Cardiac muscle cell (in vitro differentiated cells and primary cell): Measurements from ENCODE around the gene CHRNA1. TPM values are rescaled to one million over a fixed set of nuclear protein-coding genes. Genes with fewer than 3 reads are reported as not detected.

Source experiments
- DNase-seq, 2 donors: peaks; one replicate each; pipeline versions ENCODE4 v3.0.0 to v3.0.0-alpha.2; 2010 to 2017; ENCODE audit warnings: low read depth in 1 of 2, low spot score in 1 of 2
- H3K27ac ChIP-seq: fragments of 200-600 bp; sonication (generic); 2 replicates; pipeline ENCODE4 v1.5.1; 2016
- H3K27me3 ChIP-seq: fragments of 200-600 bp; sonication (generic); 2 replicates; pipeline ENCODE4 v1.6.0; 2016; ENCODE audit warnings: control low read depth
- H3K36me3 ChIP-seq: fragments of 200-600 bp; sonication (generic); 2 replicates; pipeline ENCODE4 v1.5.1; 2016; ENCODE audit warnings: control low read depth
- H3K4me1 ChIP-seq: fragments of 200-600 bp; sonication (generic); 2 replicates; pipeline ENCODE4 v1.8.1; 2017; ENCODE audit warnings: low read depth, mild to moderate bottlenecking, mixed run types
- H3K4me3 ChIP-seq: fragments of 200-600 bp; sonication (generic); 2 replicates; pipeline ENCODE4 v1.5.1; 2016; ENCODE audit warnings: mild to moderate bottlenecking
- H3K9me3 ChIP-seq: fragments of 200-600 bp; sonication (generic); 2 replicates; pipeline ENCODE4 v1.5.1; 2017; ENCODE audit warnings: low read depth, mild to moderate bottlenecking, control low read depth
- CTCF ChIP-seq: IDR thresholded peaks from 2 replicates; pipeline ENCODE4 v1.5.1; 2012; ENCODE audit warnings: low read depth, mild to moderate bottlenecking, low read length
- polyA plus RNA-seq: library from polyadenylated mRNA; unstranded; fragments of >200 nt; fragmentation: Nextera tagmentation; extraction: Ambion mirVana; gene quantifications from 2 replicates; pipeline ENCODE4 v1.2.1, GENCODE V29; 2016
- total RNA-seq: library from RNA; depleted of rRNA; stranded (reverse); fragments of >200 nt; gene quantifications from 2 replicates; pipeline ENCODE4 v1.2.3, GENCODE V29; 2016

The CHRNA1 gene
- total and polyA plus RNA-seq, 2 experiments from 2014 or later, result 1.1 TPM; not detected in 1

GRCh38 chr2:174800436-174801205 lies 36.3 kb upstream of the CHRNA1 start:
- no peak for TF ChIP-seq CTCF

GRCh38 chr2:174798801-174799200 lies 34.5 kb upstream of the CHRNA1 start:
- Histone ChIP-seq H3K4me3 (no peak overlapping the region), H3K36me3 (peaks cover 6% of the 10 kb centered on the region), H3K9me3 (no peaks in the 10 kb centered on the region), H3K27me3 (no peaks in the 10 kb centered on the region), H3K27ac (no peak overlapping the region), H3K4me1 (peaks cover 41% of the 10 kb centered on the region)
- TF ChIP-seq CTCF, result no peak
- DNase-seq, result no peak

More at GRCh38 chr2:174800436-174801205, 36.3 kb upstream of the CHRNA1 start:
- H3K4me1 ChIP-seq, result peaks cover 49% of the 10 kb centered on the region
- peaks cover 6% of the 10 kb centered on the region for H3K36me3 ChIP-seq
- no peaks in the 10 kb centered on the region for H3K27me3 ChIP-seq
- H3K27ac ChIP-seq, result no peak overlapping the region
- H3K9me3 ChIP-seq, result no peaks in the 10 kb centered on the region
- no peak overlapping the region for H3K4me3 ChIP-seq
- DNase-seq, result no peak

- Histone ChIP-seq H3K27ac (no peak overlapping the region), H3K4me3 (no peak overlapping the region), H3K27me3 (no peaks in the 10 kb centered on the region), H3K36me3 (peaks cover 6% of the 10 kb centered on the region), H3K4me1 (peaks cover 31% of the 10 kb centered on the region), H3K9me3 (no peaks in the 10 kb centered on the region)
- no peak for TF ChIP-seq CTCF
- DNase-seq, result no peak
Observed at GRCh38 chr2:174797781-174798276, 33.6 kb upstream of the CHRNA1 start.

GRCh38 chr2:174796319-174796771 lies 32.1 kb upstream of the CHRNA1 start:
- Histone ChIP-seq H3K27ac (no peak overlapping the region), H3K4me3 (no peak overlapping the region), H3K4me1 (peaks cover 27% of the 10 kb centered on the region), H3K36me3 (peaks cover 6% of the 10 kb centered on the region), H3K9me3 (no peaks in the 10 kb centered on the region), H3K27me3 (no peaks in the 10 kb centered on the region)
- TF ChIP-seq CTCF, result no peak
- no peak for DNase-seq

GRCh38 chr2:174794851-174795374 lies 30.6 kb upstream of the CHRNA1 start:
- no peak overlapping the region for H3K4me3 ChIP-seq
- no peak for TF ChIP-seq CTCF
- no peak for DNase-seq
- H3K9me3 ChIP-seq, result no peaks in the 10 kb centered on the region
- H3K27ac ChIP-seq, result no peak overlapping the region
- H3K27me3 ChIP-seq, result no peaks in the 10 kb centered on the region
- H3K36me3 ChIP-seq, result peaks cover 6% of the 10 kb centered on the region
- H3K4me1 ChIP-seq, result peaks cover 20% of the 10 kb centered on the region
